Central memory CD4-positive, alpha-beta T cell (primary cell): Measurements from ENCODE around the gene SYNJ1.
"Not testable (repeated sequence)": the region's sequence is repeated elsewhere in the genome, so short reads cannot be mapped to it uniquely, and the experiment has no call there.

Experiments
- DNase-seq: peaks from one replicate; pipeline ENCODE4 v3.0.0; 2022

SYNJ1 gene

GRCh38 chr21:32687643-32688345 lies 40.0 kb downstream of the SYNJ1 start:
- peak; percentile 8 for DNase-seq

- DNase-seq: no peak
These were observed 44.9 kb downstream of the SYNJ1 start for GRCh38 chr21:32682696-32683474.

GRCh38 chr21:32674731-32675130 lies 53.1 kb downstream of the SYNJ1 start:
- no peak for DNase-seq

- DNase-seq: no peak
These were observed 53.8 kb downstream of the SYNJ1 start for GRCh38 chr21:32674038-32674437.

- DNase-seq: no peak
These were observed 61.6 kb downstream of the SYNJ1 start for GRCh38 chr21:32666258-32666657.

- not testable (repeated sequence) for DNase-seq
These were observed 63.7 kb downstream of the SYNJ1 start for GRCh38 chr21:32664095-32664494.

GRCh38 chr21:32661981-32662380 lies 65.8 kb downstream of the SYNJ1 start:
- not testable (repeated sequence) for DNase-seq

- not testable (repeated sequence) for DNase-seq
These were observed 66.6 kb downstream of the SYNJ1 start for GRCh38 chr21:32661026-32661782.

- DNase-seq: no peak
These were observed 69.3 kb downstream of the SYNJ1 start for GRCh38 chr21:32658524-32658923.

GRCh38 chr21:32653326-32653901 lies 74.4 kb downstream of the SYNJ1 start:
- DNase-seq: peak; percentile 18

- no peak for DNase-seq
These were observed 79.6 kb downstream of the SYNJ1 start for GRCh38 chr21:32648165-32648564.

- DNase-seq: no peak
These were observed 82.3 kb downstream of the SYNJ1 start for GRCh38 chr21:32645261-32646182.

GRCh38 chr21:32641710-32642698 lies 85.8 kb downstream of the SYNJ1 start:
- no peak for DNase-seq

- DNase-seq: no peak
These were observed 101.1 kb downstream of the SYNJ1 start for GRCh38 chr21:32626621-32627196.

GRCh38 chr21:32618218-32618617 lies 109.6 kb downstream of the SYNJ1 start:
- DNase-seq: not testable (repeated sequence)

GRCh38 chr21:32613436-32614043 lies 114.3 kb downstream of the SYNJ1 start:
- no peak for DNase-seq

GRCh38 chr21:32612999-32613337 lies 114.8 kb downstream of the SYNJ1 start:
- DNase-seq: no peak

GRCh38 chr21:32612075-32612998 lies 115.5 kb downstream of the SYNJ1 start, which contains the start of gene CFAP298:
CFAP298 (minus strand) TSS chr21:32612377; CDS start chr21:32612243, 134 bp downstream.
- peak; percentile 91 for DNase-seq
